Endothelial cell of umbilical vein (primary cell): ENCODE data around the gene DLGAP1. TPM values are rescaled to one million over a fixed set of nuclear protein-coding genes. Genes with fewer than 3 reads are reported as not detected.

Experiments
- BruUV-seq: library from RNA; stranded (reverse); fragments of 400-500 nt; replicated peaks from 2 replicates; lab custom pipeline; 2021; lab: Mats Ljungman, UMichigan
- CTCF ChIA-PET: fragments of 300-600, 350-600 bp; sonication (Branson Sonifier 250); formaldehyde crosslinking; loops from one replicate; lab custom pipeline; 2021; ENCODE audit warnings: antibody characterized with exemption, inconsistent platforms; lab: Charles Lee
- POLR2A ChIA-PET: fragments of 300-600, 350-600 bp; sonication (Branson Sonifier 250); formaldehyde crosslinking; loops from one replicate; lab custom pipeline; 2021; ENCODE audit warnings: antibody characterized with exemption, inconsistent platforms; lab: Charles Lee
- DNase-seq: peaks from one replicate; pipeline ENCODE4 v3.0.0-alpha.2; 2011; ENCODE audit warnings: low read depth, low spot score
- FAIRE-seq: peaks from 2 replicates; lab custom pipeline; 2011; peaks lifted over from hg19 to GRCh38; lab: Jason Lieb, UNC
- H2AFZ ChIP-seq: 2 replicates; pipeline ENCODE4 v1.6.0; 2012; ENCODE audit warnings: low read depth, low read length, control low read depth, inconsistent platforms
- H3K27ac ChIP-seq: 2 replicates; pipeline ENCODE4 v1.5.1; 2011; ENCODE audit warnings: low read depth, mild to moderate bottlenecking, control low read depth, low read length, moderate library complexity; ENCODE audit not compliant: insufficient read depth
- H3K27me3 ChIP-seq, 2 experiments: 2 replicates each; pipeline versions ENCODE4 v1.6.0 to v1.6.1; 2011; ENCODE audit warnings: low read length in 2 of 2, mixed read lengths in 1 of 2; ENCODE audit not compliant: control insufficient read depth in 2 of 2, insufficient read depth in 2 of 2
- H3K36me3 ChIP-seq, 2 experiments: 2 replicates in 1 of 2; 3 replicates in 1 of 2; pipeline ENCODE4 v1.5.1; 2011; ENCODE audit warnings: low read length in 2 of 2, mild to moderate bottlenecking in 1 of 2, moderate library complexity in 1 of 2; ENCODE audit not compliant: control insufficient read depth in 2 of 2, insufficient read depth in 2 of 2; ENCODE audit errors: extremely low read depth in 1 of 2
- H3K4me1 ChIP-seq: 3 replicates; pipeline ENCODE4 v1.5.1; 2011; ENCODE audit warnings: mild to moderate bottlenecking, low read length; ENCODE audit not compliant: control insufficient read depth, insufficient read depth; ENCODE audit errors: extremely low read depth
- H3K4me2 ChIP-seq: 2 replicates; pipeline ENCODE4 v1.6.1; 2011; ENCODE audit warnings: low read length, control low read depth, mixed read lengths; ENCODE audit not compliant: insufficient read depth
- H3K4me3 ChIP-seq, 3 experiments: fragments of 200-600 bp in 1 of 3; sonication (generic), shearing (Covaris generic) in 1 of 3; replicated peaks in 1 of 3; 2 replicates each; pipeline ENCODE4 v1.5.1; 2011 to 2016; ENCODE audit warnings: control low read depth in 3 of 3, low read length in 3 of 3, mild to moderate bottlenecking in 2 of 3, inconsistent platforms in 1 of 3, low read depth in 1 of 3, moderate library complexity in 1 of 3; ENCODE audit not compliant: insufficient read depth in 1 of 3
- H3K79me2 ChIP-seq: 2 replicates; pipeline ENCODE4 v1.6.0; 2012; ENCODE audit warnings: low read length, inconsistent platforms; ENCODE audit not compliant: control insufficient read depth, insufficient read depth
- H3K9ac ChIP-seq: replicated peaks from 2 replicates; pipeline ENCODE3; 2011; ENCODE audit warnings: low read length, control low read depth; ENCODE audit not compliant: insufficient read depth; ENCODE audit errors: extremely low read depth
- H3K9me1 ChIP-seq: replicated peaks from 3 replicates; pipeline ENCODE4 v1.6.0; 2011; ENCODE audit warnings: mild to moderate bottlenecking, low read length; ENCODE audit not compliant: control insufficient read depth, insufficient read depth; ENCODE audit errors: extremely low read depth
- H3K9me3 ChIP-seq: replicated peaks from 2 replicates; pipeline ENCODE4 v1.5.1; 2012; ENCODE audit warnings: low read length, inconsistent platforms; ENCODE audit not compliant: control insufficient read depth, insufficient read depth
- H4K20me1 ChIP-seq: replicated peaks from 2 replicates; pipeline ENCODE3; 2011; ENCODE audit warnings: mild to moderate bottlenecking, low read length; ENCODE audit not compliant: control insufficient read depth, insufficient read depth; ENCODE audit errors: extremely low read depth
- GATA2 ChIP-seq: IDR thresholded peaks from 2 replicates; pipeline ENCODE4 v1.7.0; 2011; ENCODE audit warnings: low read depth, mild to moderate bottlenecking, moderate library complexity, mixed read lengths, low read length; ENCODE audit not compliant: insufficient read length, insufficient read depth
- JUN ChIP-seq: IDR thresholded peaks from 2 replicates; pipeline ENCODE4 v1.6.1; 2011; ENCODE audit warnings: borderline replicate concordance, low read depth; ENCODE audit not compliant: insufficient read length, insufficient read depth
- MYC ChIP-seq: IDR thresholded peaks from one replicate; pipeline ENCODE4 v1.6.1; 2011; ENCODE audit warnings: mild to moderate bottlenecking, low read depth, low read length
- POLR2A ChIP-seq: IDR thresholded peaks from 2 replicates; pipeline ENCODE4 v1.6.1; 2012; ENCODE audit warnings: low read depth, mild to moderate bottlenecking, control low read depth, low read length
- dilution Hi-C: fragments of 300-500 bp; cut with MboI; formaldehyde crosslinking; loops from one replicate; pipeline ENCODE4 v1.15.0; 2019; ENCODE audit warnings: low sequenced_read_pairs; ENCODE audit not compliant: extremely low pct_ligation_motif_present
- intact Hi-C: fragments of 100-400 bp; cut with micrococcal nuclease; formaldehyde crosslinking; loops from one replicate; pipeline ENCODE4 v1.10.0; 2022
- polyA plus RNA-seq, 4 experiments: library from polyadenylated mRNA; depleted of rRNA in 3 of 4; stranded (reverse) in 3 of 4; unstranded in 1 of 4; fragments of >200 nt; gene quantifications; 2 replicates each; pipeline versions ENCODE4 v1.2.1 to v1.2.3, GENCODE V29; 2011 to 2012; ENCODE audit warnings: missing spikeins in 1 of 4
- total RNA-seq: library from RNA; stranded (reverse); gene quantifications from 2 replicates; pipeline ENCODE4 v1.2.3, GENCODE V29; 2021
- TF ChIP-seq, protein P1 (sequence below): IDR thresholded peaks from 2 replicates; pipeline ENCODE4 v1.6.1; 2011; ENCODE audit not compliant: insufficient read depth, insufficient read length
- TF ChIP-seq, protein P2 (sequence below), 2 donors: IDR thresholded peaks; 1 replicate in 1 of 2; 2 replicates in 1 of 2; pipeline ENCODE4 v1.5.1; 2011; ENCODE audit warnings: low read length in 2 of 2, mild to moderate bottlenecking in 2 of 2, moderate library complexity in 2 of 2, control low read depth in 1 of 2, inconsistent platforms in 1 of 2, low read depth in 1 of 2; ENCODE audit not compliant: insufficient read depth in 1 of 2; ENCODE audit errors: extremely low read depth in 1 of 2

The DLGAP1 gene
- total and polyA plus RNA-seq, 2 donors (not counting 3 experiments of a cell fraction or from before 2014, with no cell fraction given) = 0.04 TPM; not detected in 1

DNA sequence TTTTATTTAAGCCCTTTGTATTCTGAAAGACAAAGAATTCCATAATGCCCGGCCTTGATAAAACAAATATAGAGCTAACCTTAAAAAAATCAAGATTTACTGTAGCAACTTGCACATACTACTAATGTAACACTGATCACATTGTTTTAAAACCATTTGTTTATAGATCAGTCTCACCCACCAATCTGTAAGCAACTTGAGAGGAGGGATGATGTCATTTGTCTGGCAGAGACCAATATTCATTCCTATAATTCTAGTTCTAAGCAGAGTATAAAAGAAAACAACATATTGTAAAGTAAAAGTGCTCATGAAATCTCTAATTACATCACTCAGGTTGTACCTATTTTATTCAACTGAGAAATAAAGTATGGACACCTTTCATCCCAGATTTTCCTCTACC, 624.5 kb downstream of the DLGAP1 start:
- no TSS peak for BruUV-seq
- Histone ChIP-seq H2AFZ (no peak overlapping the region), H3K4me2 (no peak overlapping the region), H3K27me3 (no peaks in the 10 kb centered on the region), H3K9me3 (no peaks in the 10 kb centered on the region), H3K9me1 (no peaks in the 10 kb centered on the region), H3K4me3 (no peak overlapping the region), H3K36me3 (no peaks in the 10 kb centered on the region), H3K79me2 (no peaks in the 10 kb centered on the region), H3K4me1 (no peaks in the 10 kb centered on the region), H3K9ac (no peak overlapping the region), H4K20me1 (no peaks in the 10 kb centered on the region), H3K27ac (no peak overlapping the region)
- dilution Hi-C loops (no loop called here), intact Hi-C loops (no loop called here)
- POLR2A ChIA-PET = no interaction called here
- TF ChIP-seq MYC = no peak
- TF ChIP-seq, protein P1, sequence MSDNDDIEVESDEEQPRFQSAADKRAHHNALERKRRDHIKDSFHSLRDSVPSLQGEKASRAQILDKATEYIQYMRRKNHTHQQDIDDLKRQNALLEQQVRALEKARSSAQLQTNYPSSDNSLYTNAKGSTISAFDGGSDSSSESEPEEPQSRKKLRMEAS = no peak
- TF ChIP-seq, protein P2, sequence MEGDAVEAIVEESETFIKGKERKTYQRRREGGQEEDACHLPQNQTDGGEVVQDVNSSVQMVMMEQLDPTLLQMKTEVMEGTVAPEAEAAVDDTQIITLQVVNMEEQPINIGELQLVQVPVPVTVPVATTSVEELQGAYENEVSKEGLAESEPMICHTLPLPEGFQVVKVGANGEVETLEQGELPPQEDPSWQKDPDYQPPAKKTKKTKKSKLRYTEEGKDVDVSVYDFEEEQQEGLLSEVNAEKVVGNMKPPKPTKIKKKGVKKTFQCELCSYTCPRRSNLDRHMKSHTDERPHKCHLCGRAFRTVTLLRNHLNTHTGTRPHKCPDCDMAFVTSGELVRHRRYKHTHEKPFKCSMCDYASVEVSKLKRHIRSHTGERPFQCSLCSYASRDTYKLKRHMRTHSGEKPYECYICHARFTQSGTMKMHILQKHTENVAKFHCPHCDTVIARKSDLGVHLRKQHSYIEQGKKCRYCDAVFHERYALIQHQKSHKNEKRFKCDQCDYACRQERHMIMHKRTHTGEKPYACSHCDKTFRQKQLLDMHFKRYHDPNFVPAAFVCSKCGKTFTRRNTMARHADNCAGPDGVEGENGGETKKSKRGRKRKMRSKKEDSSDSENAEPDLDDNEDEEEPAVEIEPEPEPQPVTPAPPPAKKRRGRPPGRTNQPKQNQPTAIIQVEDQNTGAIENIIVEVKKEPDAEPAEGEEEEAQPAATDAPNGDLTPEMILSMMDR (IDR thresholded peaks at IDR 0.05; ENCODE audit: extremely low read depth in 1 of 2, insufficient read depth in 1 of 2, low read depth in 1 of 2, low read length in 2 of 2) = no peak
- no peak for TF ChIP-seq GATA2
- FAIRE-seq (no peak), DNase-seq (no peak)
- CTCF ChIA-PET = no interaction called here

DNA sequence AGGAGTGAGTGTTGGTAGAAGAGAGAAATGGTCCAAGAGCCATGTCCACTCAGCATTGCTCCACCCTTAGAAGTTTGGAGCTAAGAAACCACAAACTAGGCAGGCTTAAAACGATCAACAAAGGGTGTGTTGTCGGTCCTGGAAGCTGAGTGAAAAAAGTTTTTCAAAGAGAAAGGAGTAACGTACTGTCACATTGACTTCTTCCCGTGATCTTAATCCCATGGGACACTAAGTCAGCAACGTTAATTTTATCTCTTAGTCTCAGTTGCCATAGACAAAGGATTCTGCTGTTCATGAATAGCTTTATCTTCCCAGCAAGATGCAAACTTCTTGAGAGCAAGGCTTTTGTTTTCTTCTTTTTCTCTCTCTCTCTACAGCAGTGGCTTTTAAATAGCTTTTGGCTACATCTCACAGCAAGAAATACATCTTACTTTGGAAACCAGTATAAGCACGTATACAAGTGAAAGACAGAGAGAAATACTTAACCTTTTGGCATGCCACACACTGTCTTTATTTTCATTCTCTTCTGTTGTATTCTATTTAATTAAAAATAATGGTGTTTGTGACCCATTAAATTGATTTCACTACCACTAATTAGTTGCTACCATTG, 627.8 kb downstream of the DLGAP1 start:
- Histone ChIP-seq H4K20me1 (no peaks in the 10 kb centered on the region), H3K79me2 (no peaks in the 10 kb centered on the region), H2AFZ (no peak overlapping the region), H3K36me3 (no peaks in the 10 kb centered on the region), H3K9ac (no peak overlapping the region), H3K4me3 (no peak overlapping the region), H3K27me3 (no peaks in the 10 kb centered on the region), H3K27ac (no peak overlapping the region), H3K4me2 (no peak overlapping the region), H3K4me1 (no peaks in the 10 kb centered on the region), H3K9me3 (no peaks in the 10 kb centered on the region), H3K9me1 (no peaks in the 10 kb centered on the region)
- ChIA-PET POLR2A (no interaction called here), CTCF (interaction anchor here (0.7 to 1.2 kb wide), 6 partner anchors 10 to 56 kb away, joined by 3 to 4 read pairs (median 3); no protein-coding TSS in a partner anchor)
- dilution Hi-C loops = no loop called here
- FAIRE-seq (no peak), DNase-seq (no peak)
- intact Hi-C loops = no loop called here
- no peak for TF ChIP-seq JUN
- TF ChIP-seq, protein P1 = no peak
- no peak for TF ChIP-seq POLR2A
- no peak for TF ChIP-seq GATA2
- no TSS peak for BruUV-seq
